ENCODE results near the gene IL10. TPM values are rescaled to one million over a fixed set of nuclear protein-coding genes. Genes with fewer than 3 reads are reported as not detected.

IL10 gene
- total and polyA plus RNA-seq, 4 donors, result 0.23 to 3.1 (median 0.87) TPM

DNA sequence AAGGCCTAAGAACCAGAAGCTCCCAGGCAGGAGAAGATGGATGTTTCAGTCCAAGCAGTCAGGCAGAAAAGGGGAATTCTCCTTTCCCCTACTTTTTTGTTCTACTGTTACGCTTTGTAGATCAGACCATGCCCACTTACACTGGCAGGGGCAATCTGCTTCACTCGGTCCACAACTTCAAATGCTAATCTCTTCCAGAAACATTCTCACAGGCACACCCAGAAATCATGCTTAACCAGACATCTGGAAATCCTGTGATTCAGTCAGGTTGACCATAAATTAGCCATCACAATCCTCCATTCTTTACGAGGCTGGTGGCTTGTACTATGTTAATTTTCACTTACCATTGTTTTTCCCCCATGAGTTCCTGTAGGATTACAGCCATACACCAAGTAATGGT is 23.8 kb upstream of the IL10 start:
- Histone ChIP-seq H3K27ac (ENCODE audit: low read depth, low read length) (no peak overlapping the region), H3K9me3 (ENCODE audit: control insufficient read depth, insufficient read depth, low read length) (no peaks in the 10 kb centered on the region), H3K27me3 (ENCODE audit: control insufficient read depth, insufficient read depth, low read length) (no peaks in the 10 kb centered on the region), H3K36me3 (ENCODE audit: control insufficient read depth, insufficient read depth, low read length) (no peaks in the 10 kb centered on the region), H3K4me3 (ENCODE audit: low read depth, low read length) (no peak overlapping the region), H3K4me1 (ENCODE audit: control insufficient read depth, insufficient read depth, low read length) (no peaks in the 10 kb centered on the region)
- 67% methylated on average over 2 of the region's 3 CpGs for WGBS (ENCODE audit: insufficient coverage)
- DNase-seq (ENCODE audit: low read depth in 4 of 6, low spot score in 6 of 6), result no peak

- Histone ChIP-seq H3K4me1 (ENCODE audit: control insufficient read depth, insufficient read depth, low read length) (no peaks in the 10 kb centered on the region), H3K9me3 (ENCODE audit: control insufficient read depth, insufficient read depth, low read length) (no peaks in the 10 kb centered on the region), H3K27ac (ENCODE audit: low read depth, low read length) (no peak overlapping the region), H3K27me3 (ENCODE audit: control insufficient read depth, insufficient read depth, low read length) (no peaks in the 10 kb centered on the region), H3K36me3 (ENCODE audit: control insufficient read depth, insufficient read depth, low read length) (no peaks in the 10 kb centered on the region), H3K4me3 (ENCODE audit: low read depth, low read length) (no peak overlapping the region)
- DNase-seq (ENCODE audit: low read depth in 4 of 6, low spot score in 6 of 6), result no peak
- WGBS (ENCODE audit: insufficient coverage), result 90% methylated on average over 5 of the region's 11 CpGs
Observed at GRCh38 chr1:206794294-206794908, 22.1 kb upstream of the IL10 start.

- Histone ChIP-seq H3K4me3 (ENCODE audit: low read depth, low read length) (no peak overlapping the region), H3K9me3 (ENCODE audit: control insufficient read depth, insufficient read depth, low read length) (no peaks in the 10 kb centered on the region), H3K27me3 (ENCODE audit: control insufficient read depth, insufficient read depth, low read length) (no peaks in the 10 kb centered on the region), H3K4me1 (ENCODE audit: control insufficient read depth, insufficient read depth, low read length) (no peaks in the 10 kb centered on the region), H3K36me3 (ENCODE audit: control insufficient read depth, insufficient read depth, low read length) (no peaks in the 10 kb centered on the region), H3K27ac (ENCODE audit: low read depth, low read length) (no peak overlapping the region)
- WGBS (ENCODE audit: insufficient coverage), result 82% methylated on average over 5 of the region's 7 CpGs
- no peak for DNase-seq (ENCODE audit: low read depth in 4 of 6, low spot score in 6 of 6)
Observed at GRCh38 chr1:206793620-206794019, 21.3 kb upstream of the IL10 start.

DNA sequence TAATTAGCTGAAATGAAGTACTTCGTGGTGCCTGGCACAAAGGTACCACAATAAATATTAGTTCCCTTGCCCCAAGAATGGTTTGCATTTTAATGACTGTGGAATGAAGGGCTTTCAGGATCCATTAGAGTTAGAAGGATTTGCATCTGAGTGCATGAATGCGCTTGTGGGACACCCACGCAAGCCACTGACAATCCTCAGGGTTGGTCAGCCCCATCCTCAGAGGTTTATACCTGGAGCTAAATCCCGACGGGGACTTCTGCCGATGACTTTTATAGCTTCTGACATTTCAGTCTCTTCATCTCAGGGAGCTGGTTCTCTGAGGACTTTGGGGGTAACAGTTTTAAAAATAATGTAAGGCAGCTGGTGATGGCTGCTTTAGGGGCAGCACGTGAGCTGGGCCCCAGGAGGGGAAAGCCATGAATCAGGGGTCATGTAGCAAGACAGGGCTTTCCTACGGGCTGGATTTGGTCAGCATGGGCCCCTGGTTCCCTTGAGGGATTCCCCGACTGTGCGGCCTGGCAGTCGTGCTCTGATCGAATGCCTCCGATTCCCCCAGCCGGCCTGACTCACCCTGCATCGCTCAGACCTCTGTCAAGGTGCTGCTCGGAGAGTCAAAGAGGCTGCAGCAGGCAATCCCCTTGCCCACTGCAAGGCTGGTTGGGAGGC is 20.8 kb upstream of the IL10 start:
- H3K36me3 ChIP-seq (ENCODE audit: control insufficient read depth, insufficient read depth, low read length), result no peaks in the 10 kb centered on the region
- no peaks in the 10 kb centered on the region for H3K27me3 ChIP-seq (ENCODE audit: control insufficient read depth, insufficient read depth, low read length)
- H3K4me3 ChIP-seq (ENCODE audit: low read depth, low read length), result no peak overlapping the region
- WGBS (ENCODE audit: insufficient coverage), result 82% methylated on average over 15 of the region's 16 CpGs
- H3K9me3 ChIP-seq (ENCODE audit: control insufficient read depth, insufficient read depth, low read length), result no peaks in the 10 kb centered on the region
- H3K4me1 ChIP-seq (ENCODE audit: control insufficient read depth, insufficient read depth, low read length), result no peaks in the 10 kb centered on the region
- DNase-seq (ENCODE audit: low read depth in 4 of 6, low spot score in 6 of 6), result no peak
- no peak overlapping the region for H3K27ac ChIP-seq (ENCODE audit: low read depth, low read length)

GRCh38 chr1:206790502-206791250 is 18.4 kb upstream of the IL10 start:
- Histone ChIP-seq H3K4me3 (ENCODE audit: low read depth, low read length) (no peak overlapping the region), H3K27me3 (ENCODE audit: control insufficient read depth, insufficient read depth, low read length) (no peaks in the 10 kb centered on the region), H3K36me3 (ENCODE audit: control insufficient read depth, insufficient read depth, low read length) (no peaks in the 10 kb centered on the region), H3K4me1 (ENCODE audit: control insufficient read depth, insufficient read depth, low read length) (no peaks in the 10 kb centered on the region), H3K9me3 (ENCODE audit: control insufficient read depth, insufficient read depth, low read length) (no peaks in the 10 kb centered on the region), H3K27ac (ENCODE audit: low read depth, low read length) (no peak overlapping the region)
- DNase-seq (ENCODE audit: low read depth in 4 of 6, low spot score in 6 of 6), result no peak
- 92% methylated on average over 4 of the region's 11 CpGs for WGBS (ENCODE audit: insufficient coverage)

GRCh38 chr1:206788487-206789050 is 16.3 kb upstream of the IL10 start:
- Histone ChIP-seq H3K36me3 (ENCODE audit: control insufficient read depth, insufficient read depth, low read length) (no peaks in the 10 kb centered on the region), H3K9me3 (ENCODE audit: control insufficient read depth, insufficient read depth, low read length) (no peaks in the 10 kb centered on the region), H3K4me1 (ENCODE audit: control insufficient read depth, insufficient read depth, low read length) (no peaks in the 10 kb centered on the region), H3K27me3 (ENCODE audit: control insufficient read depth, insufficient read depth, low read length) (no peaks in the 10 kb centered on the region), H3K27ac (ENCODE audit: low read depth, low read length) (no peak overlapping the region), H3K4me3 (ENCODE audit: low read depth, low read length) (no peak overlapping the region)
- no peak for DNase-seq (ENCODE audit: low read depth in 4 of 6, low spot score in 6 of 6)
- WGBS (ENCODE audit: insufficient coverage), result no CpG with 5 or more reads among the region's 3 CpGs

DNA sequence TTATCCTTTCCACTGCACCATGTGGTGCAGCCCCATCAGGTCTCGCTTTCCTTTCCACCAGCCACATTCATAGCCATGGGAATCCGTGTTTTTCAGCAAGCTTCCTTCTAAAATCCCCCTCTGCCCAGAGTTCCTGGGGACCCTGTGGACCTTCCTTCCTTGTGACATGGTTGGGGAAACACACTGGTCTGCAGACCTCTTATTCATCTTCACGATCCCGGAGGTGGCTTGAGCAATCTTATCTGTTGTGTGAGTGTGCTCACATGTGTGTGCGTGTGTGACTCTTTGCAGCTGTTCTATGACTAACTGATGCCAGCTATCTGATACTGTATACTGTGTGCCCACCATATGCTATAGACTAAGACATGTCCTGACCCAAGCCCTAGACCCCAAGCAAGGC is 15.6 kb upstream of the IL10 start:
- no peak for DNase-seq (ENCODE audit: low read depth in 4 of 6, low spot score in 6 of 6)
- 92% methylated on average over 2 of the region's 5 CpGs for WGBS (ENCODE audit: insufficient coverage)
- H3K27ac ChIP-seq (ENCODE audit: low read depth, low read length), result no peak overlapping the region
- H3K27me3 ChIP-seq (ENCODE audit: control insufficient read depth, insufficient read depth, low read length), result no peaks in the 10 kb centered on the region
- H3K36me3 ChIP-seq (ENCODE audit: control insufficient read depth, insufficient read depth, low read length), result no peaks in the 10 kb centered on the region
- no peaks in the 10 kb centered on the region for H3K4me1 ChIP-seq (ENCODE audit: control insufficient read depth, insufficient read depth, low read length)
- H3K4me3 ChIP-seq (ENCODE audit: low read depth, low read length), result no peak overlapping the region
- H3K9me3 ChIP-seq (ENCODE audit: control insufficient read depth, insufficient read depth, low read length), result no peaks in the 10 kb centered on the region

DNA sequence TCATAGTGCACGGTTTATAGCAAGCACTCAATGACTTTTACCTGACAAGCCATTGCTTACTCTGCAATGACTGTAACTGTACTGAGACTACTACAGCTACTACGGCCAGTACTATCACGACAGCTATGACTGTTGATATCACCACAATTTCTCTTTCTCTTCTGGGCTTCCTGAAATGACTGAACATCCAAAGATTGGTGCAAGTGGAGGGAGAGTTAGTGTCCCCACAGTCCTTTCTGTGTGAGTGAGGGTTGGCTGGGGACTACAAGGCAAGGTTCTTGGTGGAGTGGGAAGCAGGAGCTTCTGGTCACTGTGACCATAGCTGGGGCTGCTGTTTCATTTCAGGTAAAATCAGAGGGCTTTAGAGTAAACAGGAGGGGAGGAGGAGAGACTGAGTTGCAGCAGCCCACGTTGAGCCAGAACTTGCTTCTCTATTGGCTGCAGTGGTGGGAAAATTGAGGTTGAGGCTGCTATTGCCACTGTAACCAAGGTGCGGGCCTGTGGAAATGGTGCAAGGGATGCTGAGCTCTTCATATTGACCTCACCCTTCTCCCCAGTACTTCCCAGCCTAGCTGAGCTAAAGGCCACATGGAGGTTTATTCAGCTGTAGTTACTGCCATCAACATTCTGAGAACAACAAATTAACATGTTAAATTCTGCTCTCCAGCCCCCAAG is 14.1 kb upstream of the IL10 start:
- H3K36me3 ChIP-seq (ENCODE audit: control insufficient read depth, insufficient read depth, low read length), result no peaks in the 10 kb centered on the region
- no peak for DNase-seq (ENCODE audit: low read depth in 4 of 6, low spot score in 6 of 6)
- no peaks in the 10 kb centered on the region for H3K9me3 ChIP-seq (ENCODE audit: control insufficient read depth, insufficient read depth, low read length)
- no peaks in the 10 kb centered on the region for H3K4me1 ChIP-seq (ENCODE audit: control insufficient read depth, insufficient read depth, low read length)
- H3K27me3 ChIP-seq (ENCODE audit: control insufficient read depth, insufficient read depth, low read length), result no peaks in the 10 kb centered on the region
- WGBS (ENCODE audit: insufficient coverage), result 70% methylated on average over 2 of the region's 5 CpGs
- H3K4me3 ChIP-seq (ENCODE audit: low read depth, low read length), result no peak overlapping the region
- no peak overlapping the region for H3K27ac ChIP-seq (ENCODE audit: low read depth, low read length)

DNA sequence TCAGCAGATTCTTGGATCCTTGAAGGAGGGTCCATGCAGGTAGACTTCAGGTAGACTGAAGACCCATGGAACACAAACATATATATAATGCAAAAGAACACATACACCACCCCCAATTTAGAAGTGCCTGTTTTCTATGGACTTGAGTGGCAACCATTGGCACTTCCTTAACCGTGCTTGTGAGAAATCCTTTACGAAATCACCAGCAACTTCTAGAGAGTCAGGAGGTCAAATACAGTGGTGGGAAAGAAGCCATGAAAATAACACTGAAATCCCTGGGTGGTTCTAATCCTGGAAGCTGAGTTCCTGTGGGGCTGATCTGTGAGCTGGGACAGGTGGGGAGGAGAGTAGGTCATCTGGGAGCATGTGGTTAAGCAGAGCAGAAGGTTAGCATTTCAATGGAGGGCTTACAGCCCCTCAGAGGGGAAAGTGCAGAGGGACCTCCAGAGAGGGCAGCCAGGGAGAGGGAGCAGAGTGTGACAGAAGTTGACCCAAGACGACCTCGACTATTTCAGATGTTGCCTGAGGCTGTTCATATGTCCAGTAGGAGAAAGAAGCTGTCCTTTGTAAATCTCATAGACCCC is 13.0 kb upstream of the IL10 start:
- DNase-seq (ENCODE audit: low read depth in 4 of 6, low spot score in 6 of 6), result no peak
- H3K9me3 ChIP-seq (ENCODE audit: control insufficient read depth, insufficient read depth, low read length), result no peaks in the 10 kb centered on the region
- no peak overlapping the region for H3K4me3 ChIP-seq (ENCODE audit: low read depth, low read length)
- WGBS (ENCODE audit: insufficient coverage), result 92% methylated on average over 2 of the region's 4 CpGs
- no peaks in the 10 kb centered on the region for H3K27me3 ChIP-seq (ENCODE audit: control insufficient read depth, insufficient read depth, low read length)
- H3K36me3 ChIP-seq (ENCODE audit: control insufficient read depth, insufficient read depth, low read length), result no peaks in the 10 kb centered on the region
- H3K4me1 ChIP-seq (ENCODE audit: control insufficient read depth, insufficient read depth, low read length), result no peaks in the 10 kb centered on the region
- H3K27ac ChIP-seq (ENCODE audit: low read depth, low read length), result no peak overlapping the region

Data from spinal cord (tissue), 10 donors.